ENCODE data around the gene LDB2.

The LDB2 gene

DNA sequence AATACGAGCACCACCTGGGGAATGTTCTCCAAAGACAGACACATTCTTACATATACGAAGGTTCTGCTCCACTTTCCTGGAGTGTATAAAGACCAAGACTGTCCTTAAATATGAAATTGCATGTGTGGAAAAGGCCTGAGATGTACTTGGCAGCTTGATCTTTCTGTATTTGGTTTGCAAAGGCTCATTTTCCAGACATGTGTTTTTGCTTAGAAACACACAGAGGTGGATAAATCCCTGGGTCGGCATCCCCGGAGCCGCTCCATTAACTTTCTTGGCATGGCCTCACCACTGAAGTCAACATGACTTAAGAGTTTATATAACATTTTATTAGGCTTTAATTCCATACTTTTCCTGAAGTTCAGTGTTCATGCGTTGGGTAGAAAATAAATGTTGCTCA lies 239.4 kb downstream of the LDB2 start:
- Histone ChIP-seq H3K4me3 (peak overlapping the region; percentile 25; the same call in 1 of the 2 replicates), H3K9ac (ENCODE audit: insufficient read length) (no peak overlapping the region), H3K27ac (peak overlapping the region; percentile 60; the same call in 1 of the 2 replicates), H3K9me3 (ENCODE audit: low read depth, low read length) (no peaks in the 10 kb centered on the region), H3K36me3 (ENCODE audit: insufficient read depth, low read length) (peaks cover 4% of the 10 kb centered on the region; the same call in 1 of the 2 replicates)
- TF ChIP-seq FOXP2 (optimal IDR thresholded peaks at IDR 0.05; ENCODE audit: control extremely low read depth, extremely low read length, insufficient read depth) (no peak), POLR2AphosphoS5 (IDR thresholded peaks at IDR 0.05; ENCODE audit: borderline replicate concordance, low read depth, low read length) (no peak), EZH2 (IDR thresholded peaks at IDR 0.05) (no peak)
- DNase-seq (ENCODE audit: low read depth, low spot score), result no peak

GRCh38 chr4:16658183-16658582 lies 240.3 kb downstream of the LDB2 start:
- TF ChIP-seq EZH2 (IDR thresholded peaks at IDR 0.05) (no peak), FOXP2 (optimal IDR thresholded peaks at IDR 0.05; ENCODE audit: control extremely low read depth, extremely low read length, insufficient read depth) (no peak), POLR2AphosphoS5 (IDR thresholded peaks at IDR 0.05; ENCODE audit: borderline replicate concordance, low read depth, low read length) (no peak)
- H3K4me3 ChIP-seq, result no peak overlapping the region
- no peaks in the 10 kb centered on the region for H3K9me3 ChIP-seq (ENCODE audit: low read depth, low read length)
- DNase-seq (ENCODE audit: low read depth, low spot score), result no peak
- no peak overlapping the region for H3K27ac ChIP-seq
- no peak overlapping the region for H3K9ac ChIP-seq (ENCODE audit: insufficient read length)
- H3K36me3 ChIP-seq (ENCODE audit: insufficient read depth, low read length), result peaks cover 1% of the 10 kb centered on the region; the same call in 1 of the 2 replicates

DNA sequence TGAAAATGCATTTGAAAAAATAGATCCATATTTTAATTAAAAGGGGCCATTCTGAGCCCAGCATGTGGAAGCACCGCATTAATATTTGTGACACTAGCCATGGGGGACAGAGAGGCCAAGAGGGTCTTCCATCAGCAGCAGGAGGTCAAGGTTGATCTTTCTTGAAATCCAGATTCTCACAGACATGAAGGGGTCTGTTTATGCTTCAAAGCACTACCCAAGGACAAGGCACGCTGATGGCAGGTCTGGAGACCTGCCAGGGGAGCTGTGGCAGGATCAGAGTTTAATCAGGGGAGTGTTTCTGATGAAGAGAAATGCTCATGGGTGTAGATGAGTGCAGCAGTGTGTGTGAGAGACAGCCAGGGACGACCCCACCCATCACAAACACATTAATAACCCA lies 243.3 kb downstream of the LDB2 start:
- TF ChIP-seq EZH2 (IDR thresholded peaks at IDR 0.05) (no peak), FOXP2 (optimal IDR thresholded peaks at IDR 0.05; ENCODE audit: control extremely low read depth, extremely low read length, insufficient read depth) (no peak), POLR2AphosphoS5 (IDR thresholded peaks at IDR 0.05; ENCODE audit: borderline replicate concordance, low read depth, low read length) (no peak)
- Histone ChIP-seq H3K27ac (no peak overlapping the region), H3K36me3 (ENCODE audit: insufficient read depth, low read length) (no peaks in the 10 kb centered on the region), H3K9me3 (ENCODE audit: low read depth, low read length) (no peaks in the 10 kb centered on the region), H3K4me3 (no peak overlapping the region), H3K9ac (ENCODE audit: insufficient read length) (no peak overlapping the region)
- no peak for DNase-seq (ENCODE audit: low read depth, low spot score)

DNA sequence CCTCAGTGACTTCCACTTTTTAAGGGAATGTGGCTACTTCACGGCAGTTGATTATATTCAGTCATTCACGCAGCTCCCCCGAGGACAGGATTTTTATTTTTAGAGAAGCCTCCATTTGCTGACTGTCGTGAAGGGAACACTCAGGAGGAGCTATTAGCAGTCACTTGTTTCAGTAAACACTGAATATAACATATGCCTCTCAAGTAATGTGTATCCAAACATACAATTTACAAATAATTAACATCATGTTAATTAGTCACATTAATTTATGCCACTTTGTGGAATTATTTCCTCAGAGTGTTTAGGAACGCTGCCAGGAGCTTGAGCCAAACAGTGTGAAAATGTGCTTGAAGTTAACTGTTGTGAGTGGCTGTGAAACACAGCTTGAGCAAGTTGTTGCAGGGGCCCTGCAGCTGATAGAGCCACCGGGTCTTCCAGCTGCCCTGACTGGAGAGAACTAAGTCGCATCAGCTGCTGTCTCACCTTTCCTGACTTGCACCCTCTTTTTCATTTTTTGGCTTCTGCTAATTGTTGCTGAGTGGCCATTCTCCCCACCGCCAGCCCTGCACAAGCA lies 245.6 kb downstream of the LDB2 start:
- Histone ChIP-seq H3K36me3 (ENCODE audit: insufficient read depth, low read length) (no peaks in the 10 kb centered on the region), H3K4me3 (no peak overlapping the region), H3K9me3 (ENCODE audit: low read depth, low read length) (no peaks in the 10 kb centered on the region), H3K27ac (no peak overlapping the region), H3K9ac (ENCODE audit: insufficient read length) (no peak overlapping the region)
- no peak for TF ChIP-seq FOXP2 (optimal IDR thresholded peaks at IDR 0.05; ENCODE audit: control extremely low read depth, extremely low read length, insufficient read depth)
- TF ChIP-seq EZH2 (IDR thresholded peaks at IDR 0.05), result no peak
- no peak for TF ChIP-seq POLR2AphosphoS5 (IDR thresholded peaks at IDR 0.05; ENCODE audit: borderline replicate concordance, low read depth, low read length)
- DNase-seq (ENCODE audit: low read depth, low spot score), result no peak

DNA sequence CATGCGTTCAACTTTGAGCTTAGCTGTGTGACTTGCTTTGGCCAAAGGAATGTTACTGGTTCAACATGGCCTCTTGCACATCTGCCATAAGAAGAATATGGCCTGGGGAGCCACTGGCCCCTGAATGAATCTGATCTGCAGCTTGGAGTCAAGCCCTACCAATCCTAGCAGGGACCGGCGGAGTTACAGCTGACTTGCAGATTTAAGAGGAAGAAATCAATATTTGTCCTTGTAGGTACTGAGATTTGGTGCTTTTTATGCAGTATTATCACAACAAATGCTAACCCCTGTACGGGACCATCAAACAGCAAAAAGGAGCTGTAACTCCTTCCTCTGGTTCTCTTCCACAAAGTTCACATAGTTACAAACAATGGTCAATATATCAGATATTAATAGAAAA lies 252.0 kb downstream of the LDB2 start:
- no peak overlapping the region for H3K27ac ChIP-seq
- H3K4me3 ChIP-seq, result no peak overlapping the region
- DNase-seq (ENCODE audit: low read depth, low spot score), result no peak
- no peak overlapping the region for H3K9ac ChIP-seq (ENCODE audit: insufficient read length)
- H3K36me3 ChIP-seq (ENCODE audit: insufficient read depth, low read length), result no peaks in the 10 kb centered on the region
- TF ChIP-seq EZH2 (IDR thresholded peaks at IDR 0.05) (no peak), FOXP2 (optimal IDR thresholded peaks at IDR 0.05; ENCODE audit: control extremely low read depth, extremely low read length, insufficient read depth) (no peak), POLR2AphosphoS5 (IDR thresholded peaks at IDR 0.05; ENCODE audit: borderline replicate concordance, low read depth, low read length) (no peak)
- H3K9me3 ChIP-seq (ENCODE audit: low read depth, low read length), result no peaks in the 10 kb centered on the region

- TF ChIP-seq POLR2AphosphoS5 (IDR thresholded peaks at IDR 0.05; ENCODE audit: borderline replicate concordance, low read depth, low read length), result no peak
- TF ChIP-seq EZH2 (IDR thresholded peaks at IDR 0.05), result no peak
- TF ChIP-seq FOXP2 (optimal IDR thresholded peaks at IDR 0.05; ENCODE audit: control extremely low read depth, extremely low read length, insufficient read depth), result no peak
- Histone ChIP-seq H3K9ac (ENCODE audit: insufficient read length) (no peak overlapping the region), H3K36me3 (ENCODE audit: insufficient read depth, low read length) (no peaks in the 10 kb centered on the region), H3K27ac (0 out of 2 replicates have a peak overlapping the region, but pooled peaks have one; percentile 46), H3K9me3 (ENCODE audit: low read depth, low read length) (no peaks in the 10 kb centered on the region), H3K4me3 (no peak overlapping the region)
- no peak for DNase-seq (ENCODE audit: low read depth, low spot score)
Measured at GRCh38 chr4:16643893-16644292, 254.6 kb downstream of the LDB2 start.

DNA sequence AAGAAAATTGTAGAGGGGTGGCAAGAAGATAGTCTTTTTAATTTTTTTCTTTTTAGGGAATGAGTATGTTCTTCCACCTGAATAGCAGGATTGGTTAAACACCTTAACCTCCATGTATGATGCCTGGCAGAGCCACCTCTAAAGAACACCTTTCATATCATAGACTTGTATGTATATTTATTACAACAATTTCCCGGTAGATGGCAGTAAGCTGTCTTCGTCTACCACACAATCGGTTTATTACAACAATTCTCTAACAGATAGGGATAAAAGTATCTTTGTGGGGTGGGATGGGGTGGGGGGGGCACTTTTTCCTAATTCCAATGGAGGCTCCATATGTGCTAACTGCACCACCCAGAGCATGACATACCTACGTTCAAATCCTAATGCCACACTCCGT lies 255.5 kb downstream of the LDB2 start:
- Histone ChIP-seq H3K27ac (peak overlapping the region; percentile 90), H3K9ac (ENCODE audit: insufficient read length) (no peak overlapping the region), H3K36me3 (ENCODE audit: insufficient read depth, low read length) (no peaks in the 10 kb centered on the region), H3K4me3 (no peak overlapping the region), H3K9me3 (ENCODE audit: low read depth, low read length) (no peaks in the 10 kb centered on the region)
- TF ChIP-seq EZH2 (IDR thresholded peaks at IDR 0.05) (no peak), FOXP2 (optimal IDR thresholded peaks at IDR 0.05; ENCODE audit: control extremely low read depth, extremely low read length, insufficient read depth) (no peak), POLR2AphosphoS5 (IDR thresholded peaks at IDR 0.05; ENCODE audit: borderline replicate concordance, low read depth, low read length) (no peak)
- DNase-seq (ENCODE audit: low read depth, low spot score), result no peak

DNA sequence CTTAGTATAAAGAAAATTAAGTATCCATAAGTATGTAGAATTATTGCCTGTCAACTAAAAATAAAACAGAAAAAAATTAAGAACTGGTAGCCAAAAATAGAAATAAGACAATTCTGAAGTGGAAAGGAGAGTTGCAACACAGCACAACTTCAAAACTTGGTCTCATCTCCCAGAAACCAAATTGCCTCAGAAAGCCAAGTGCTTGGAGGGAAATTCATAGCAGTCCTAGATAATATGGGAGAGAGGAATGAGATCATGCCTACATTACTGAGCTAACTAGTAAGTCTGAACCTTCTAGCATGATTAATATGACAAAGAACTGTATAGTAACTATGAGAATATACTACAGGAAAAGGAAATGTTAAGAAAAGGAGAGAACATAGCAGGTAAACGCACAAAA lies 256.5 kb downstream of the LDB2 start:
- Histone ChIP-seq H3K27ac (peak overlapping the region; percentile 90), H3K36me3 (ENCODE audit: insufficient read depth, low read length) (no peaks in the 10 kb centered on the region), H3K9ac (ENCODE audit: insufficient read length) (no peak overlapping the region), H3K4me3 (no peak overlapping the region), H3K9me3 (ENCODE audit: low read depth, low read length) (no peaks in the 10 kb centered on the region)
- peak; percentile 40 for DNase-seq (ENCODE audit: low read depth, low spot score)
- TF ChIP-seq FOXP2 (optimal IDR thresholded peaks at IDR 0.05; ENCODE audit: control extremely low read depth, extremely low read length, insufficient read depth) (no peak), POLR2AphosphoS5 (IDR thresholded peaks at IDR 0.05; ENCODE audit: borderline replicate concordance, low read depth, low read length) (no peak), EZH2 (IDR thresholded peaks at IDR 0.05) (no peak)
